Activated CD8-positive, alpha-beta memory T cell treated with anti-CD3 and anti-CD28 coated beads, Interleukin-2, amount 10 ng/mL, durations not matched to agents 7 days and 5 days (primary cell): ENCODE measurements around the gene BEGAIN. TPM values are rescaled to one million over a fixed set of nuclear protein-coding genes. Genes with fewer than 3 reads are reported as not detected.

ENCODE experiments used
- ATAC-seq: fragments of 150-1000 bp; cut with Tn5 transposase; one replicate; pipeline ENCODE4 v1.10.0; 2021; ENCODE audit warnings: moderate library complexity
- CTCF ChIA-PET: fragments of 350-600 bp; sonication (Branson Sonifier 250); formaldehyde crosslinking; loops from one replicate; lab custom pipeline; 2021; ENCODE audit warnings: antibody characterized with exemption; lab: Charles Lee
- DNase-seq: peaks from one replicate; pipeline ENCODE4 v3.0.0-alpha.2; 2020
- H3K27ac Mint-ChIP-seq: one replicate; pipeline ENCODE4 v1.8.0; 2021; ENCODE audit warnings: mild to moderate bottlenecking, mixed read lengths
- H3K27me3 Mint-ChIP-seq: one replicate; pipeline ENCODE4 v1.8.0; 2021; ENCODE audit warnings: mixed read lengths
- H3K36me3 Mint-ChIP-seq: one replicate; pipeline ENCODE4 v1.8.0; 2021; ENCODE audit warnings: mild to moderate bottlenecking, mixed read lengths
- H3K4me1 Mint-ChIP-seq: one replicate; pipeline ENCODE4 v1.8.0; 2021; ENCODE audit warnings: mixed read lengths
- H3K4me3 Mint-ChIP-seq: one replicate; pipeline ENCODE4 v1.8.0; 2021; ENCODE audit warnings: mild to moderate bottlenecking, moderate library complexity, mixed read lengths
- H3K9me3 Mint-ChIP-seq: one replicate; pipeline ENCODE4 v1.8.0; 2022; ENCODE audit warnings: low read depth, mixed read lengths
- total RNA-seq, 2 experiments: library from RNA; stranded (reverse); gene quantifications; one replicate each; pipeline ENCODE4 v1.2.3, GENCODE V29; 2021

Gene BEGAIN, protein sequence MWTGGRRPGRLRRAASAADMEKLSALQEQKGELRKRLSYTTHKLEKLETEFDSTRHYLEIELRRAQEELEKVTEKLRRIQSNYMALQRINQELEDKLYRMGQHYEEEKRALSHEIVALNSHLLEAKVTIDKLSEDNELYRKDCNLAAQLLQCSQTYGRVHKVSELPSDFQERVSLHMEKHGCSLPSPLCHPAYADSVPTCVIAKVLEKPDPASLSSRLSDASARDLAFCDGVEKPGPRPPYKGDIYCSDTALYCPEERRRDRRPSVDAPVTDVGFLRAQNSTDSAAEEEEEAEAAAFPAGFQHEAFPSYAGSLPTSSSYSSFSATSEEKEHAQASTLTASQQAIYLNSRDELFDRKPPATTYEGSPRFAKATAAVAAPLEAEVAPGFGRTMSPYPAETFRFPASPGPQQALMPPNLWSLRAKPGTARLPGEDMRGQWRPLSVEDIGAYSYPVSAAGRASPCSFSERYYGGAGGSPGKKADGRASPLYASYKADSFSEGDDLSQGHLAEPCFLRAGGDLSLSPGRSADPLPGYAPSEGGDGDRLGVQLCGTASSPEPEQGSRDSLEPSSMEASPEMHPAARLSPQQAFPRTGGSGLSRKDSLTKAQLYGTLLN
- total RNA-seq = 1 to 10 TPM; 1.4 to 1.8 TPM

DNA sequence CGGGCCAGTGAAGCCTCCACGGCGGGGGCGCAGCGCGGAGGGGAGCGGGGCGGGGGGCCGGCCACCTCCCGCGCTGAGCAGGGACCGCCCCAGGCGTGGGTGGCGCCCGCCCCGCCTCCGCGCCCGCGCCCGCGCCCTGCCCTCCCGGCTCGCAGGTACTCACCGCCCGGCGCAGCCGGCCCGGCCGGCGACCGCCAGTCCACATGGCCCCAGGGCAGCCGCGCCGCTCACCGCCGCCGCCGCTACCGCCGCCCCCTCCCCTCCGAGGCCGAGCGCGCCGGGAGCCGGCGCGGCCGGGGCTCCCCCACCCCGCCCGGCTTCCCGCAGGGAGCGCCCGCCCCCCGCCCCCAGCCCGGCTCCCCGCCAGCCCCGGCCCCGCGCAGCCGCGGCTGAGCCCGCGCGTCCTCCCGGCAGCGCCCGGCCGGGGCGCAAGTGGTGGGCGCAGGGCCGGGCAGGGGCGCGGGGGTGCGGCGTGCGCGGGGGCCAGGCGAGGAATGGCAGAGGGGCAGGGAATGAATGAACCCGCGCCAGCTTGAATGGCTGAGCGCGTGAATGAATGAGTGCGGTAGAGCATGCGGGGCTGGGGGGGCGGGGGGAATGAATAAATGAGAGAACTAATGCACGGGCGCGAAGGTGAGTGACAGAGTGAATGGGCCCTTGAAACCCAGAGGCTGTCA is at the start of gene BEGAIN:
BEGAIN (minus strand) TSS at position 332 of the 677 bp plus-strand sequence; CDS start at position 205, 127 bp downstream.
- Mint-ChIP-seq H3K4me3 (peak within 1 kb of the TSS; percentile 41), H3K27ac (no peak within 1 kb of the TSS), H3K9me3 (no peaks in the 10 kb centered on the region), H3K36me3 (no peaks in the 10 kb centered on the region), H3K27me3 (peaks cover 41% of the 10 kb centered on the region), H3K4me1 (peaks cover 2% of the 10 kb centered on the region)
- CTCF ChIA-PET = interaction anchor here (1.2 to 2.1 kb wide), 3 partner anchors 58 to 68 kb away, joined by 3 to 7 read pairs (median 5); no protein-coding TSS in a partner anchor
- ATAC-seq = peak; percentile 82
- DNase-seq = no peak

DNA sequence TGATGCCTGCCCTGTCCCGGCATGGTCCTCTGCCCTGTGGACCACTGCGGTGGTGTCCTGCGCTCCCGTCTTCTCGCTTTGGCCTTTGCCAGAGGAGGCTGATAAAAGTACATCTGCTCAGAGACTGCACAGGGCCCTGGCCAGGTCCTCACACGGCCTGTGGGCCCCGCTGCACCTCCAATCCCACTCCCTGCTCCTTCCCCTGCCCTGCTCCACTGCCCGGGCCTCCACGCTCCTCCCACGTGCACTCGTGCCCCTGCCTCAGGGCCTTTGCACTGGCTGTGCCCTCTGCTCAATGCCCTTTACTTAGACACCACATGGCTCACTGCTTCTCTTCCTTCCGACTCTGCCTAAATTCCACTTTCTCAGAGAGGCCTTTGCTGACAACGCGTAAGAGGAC is 49.3 kb upstream of the BEGAIN start:
- Mint-ChIP-seq H3K4me3 (no peak overlapping the region), H3K27ac (no peak overlapping the region), H3K36me3 (no peaks in the 10 kb centered on the region), H3K4me1 (peaks cover 29% of the 10 kb centered on the region), H3K27me3 (peaks cover 30% of the 10 kb centered on the region), H3K9me3 (no peaks in the 10 kb centered on the region)
- DNase-seq = no peak
- no peak for ATAC-seq
- CTCF ChIA-PET = interaction anchor here (5.8 kb wide), 1 partner anchor 9 kb away, joined by 33 read pairs; no protein-coding TSS in a partner anchor

DNA sequence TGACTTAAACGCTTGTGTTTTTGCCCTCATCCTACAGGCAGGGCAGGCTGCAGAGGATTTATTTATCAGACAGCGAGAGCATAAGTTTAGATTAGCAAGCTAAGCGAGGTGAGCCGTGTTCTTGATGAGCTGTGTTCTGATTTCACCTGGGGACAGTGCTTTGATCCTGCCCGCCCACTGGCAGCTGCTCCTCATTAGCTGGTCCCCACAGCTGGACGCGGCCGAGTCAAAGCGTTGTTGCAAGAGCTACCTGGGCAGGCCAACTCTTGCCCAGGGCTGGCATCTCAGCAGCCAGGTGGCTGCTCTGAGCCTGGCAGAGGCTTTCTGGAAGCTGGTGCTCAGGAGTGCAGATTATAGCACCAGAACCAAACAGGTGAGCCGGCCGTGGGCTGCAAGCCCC is 46.8 kb upstream of the BEGAIN start:
- no peak overlapping the region for H3K27ac Mint-ChIP-seq
- peaks cover 5% of the 10 kb centered on the region for H3K4me1 Mint-ChIP-seq
- peaks cover 34% of the 10 kb centered on the region for H3K27me3 Mint-ChIP-seq
- CTCF ChIA-PET = interaction anchor here (1.0 to 5.8 kb wide), 3 partner anchors 12 to 251 kb away, joined by 3 to 33 read pairs (median 5); no protein-coding TSS in a partner anchor
- no peak for DNase-seq
- H3K4me3 Mint-ChIP-seq = no peak overlapping the region
- no peaks in the 10 kb centered on the region for H3K9me3 Mint-ChIP-seq
- ATAC-seq = no peak
- H3K36me3 Mint-ChIP-seq = no peaks in the 10 kb centered on the region

DNA sequence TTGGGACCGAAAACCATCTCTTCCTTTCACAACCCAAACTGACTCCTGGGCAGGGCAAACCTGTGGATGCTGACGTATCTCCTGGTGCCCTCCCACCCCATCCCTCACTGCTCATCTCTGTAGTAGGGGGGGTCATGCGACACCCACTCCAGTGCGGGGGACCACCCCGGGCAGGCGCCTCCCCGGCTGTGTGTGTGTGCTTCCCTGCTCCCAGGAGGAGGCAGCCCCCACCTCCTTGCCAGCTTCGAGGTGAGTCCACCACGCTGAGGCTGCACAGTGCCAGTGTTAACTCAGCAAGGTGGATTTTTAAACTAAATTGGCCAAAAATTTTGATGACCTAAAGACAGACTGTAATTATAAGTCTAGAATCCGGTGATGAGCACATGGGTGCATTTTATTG is 46.2 kb upstream of the BEGAIN start:
- Mint-ChIP-seq H3K4me3 (no peak overlapping the region), H3K9me3 (no peaks in the 10 kb centered on the region), H3K36me3 (no peaks in the 10 kb centered on the region), H3K4me1 (no peaks in the 10 kb centered on the region), H3K27ac (no peak overlapping the region), H3K27me3 (peaks cover 36% of the 10 kb centered on the region)
- no peak for DNase-seq
- no peak for ATAC-seq
- CTCF ChIA-PET = interaction anchor here (0.5 to 5.8 kb wide), 4 partner anchors 12 to 533 kb away, joined by 3 to 33 read pairs (median 4); no protein-coding TSS in a partner anchor

DNA sequence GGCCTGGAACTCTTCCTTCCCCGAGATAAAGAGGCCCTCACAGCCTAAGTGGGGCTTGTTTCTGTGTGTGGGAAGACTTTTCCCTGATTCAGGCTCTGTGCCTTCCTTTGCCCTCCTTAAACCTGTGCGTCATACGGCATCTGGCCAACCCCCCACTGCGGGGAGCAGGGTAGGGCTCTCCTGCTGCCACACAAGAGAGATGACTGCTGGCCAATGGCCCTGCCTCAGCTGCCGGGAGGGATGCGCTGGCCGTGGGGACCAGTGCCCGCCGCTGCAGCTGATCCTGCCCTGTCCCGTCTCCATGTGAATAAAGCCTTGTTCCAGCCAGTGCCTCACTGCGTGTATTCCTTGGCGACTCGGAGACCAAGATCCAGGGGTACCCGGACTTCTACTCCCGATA is 42.5 kb upstream of the BEGAIN start:
- Mint-ChIP-seq H3K9me3 (no peaks in the 10 kb centered on the region), H3K4me1 (peaks cover 3% of the 10 kb centered on the region), H3K27ac (no peak overlapping the region), H3K36me3 (no peaks in the 10 kb centered on the region), H3K4me3 (no peak overlapping the region), H3K27me3 (peaks cover 45% of the 10 kb centered on the region)
- ATAC-seq (no peak), DNase-seq (no peak)
- CTCF ChIA-PET = interaction anchor here (1.2 kb wide), 1 partner anchor 23 kb away, joined by 3 read pairs; no protein-coding TSS in a partner anchor

DNA sequence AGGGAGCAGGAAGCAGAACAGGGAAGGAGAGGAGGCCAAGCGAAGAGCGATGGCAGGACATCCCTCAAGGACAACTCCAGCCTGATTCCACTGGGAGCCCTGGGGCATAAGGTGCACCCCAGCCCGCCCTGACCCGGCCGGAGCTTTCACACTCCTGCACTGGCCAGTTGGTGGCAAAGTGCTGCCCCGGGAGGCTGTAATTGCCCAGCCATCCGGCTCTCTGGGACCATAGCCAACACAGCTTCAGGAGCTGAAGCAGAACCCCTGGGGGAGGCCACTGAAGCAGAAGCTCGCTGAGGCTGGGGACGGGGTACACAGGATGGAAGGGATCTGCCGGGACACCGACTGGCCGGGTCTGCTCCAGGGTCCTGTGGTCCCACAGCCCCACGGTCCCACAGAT is 41.9 kb upstream of the BEGAIN start:
- no peak for ATAC-seq
- H3K36me3 Mint-ChIP-seq = no peaks in the 10 kb centered on the region
- no peaks in the 10 kb centered on the region for H3K9me3 Mint-ChIP-seq
- CTCF ChIA-PET = no interaction called here
- H3K27me3 Mint-ChIP-seq = peaks cover 49% of the 10 kb centered on the region
- H3K4me3 Mint-ChIP-seq = no peak overlapping the region
- no peak overlapping the region for H3K27ac Mint-ChIP-seq
- peaks cover 7% of the 10 kb centered on the region for H3K4me1 Mint-ChIP-seq
- DNase-seq = no peak

DNA sequence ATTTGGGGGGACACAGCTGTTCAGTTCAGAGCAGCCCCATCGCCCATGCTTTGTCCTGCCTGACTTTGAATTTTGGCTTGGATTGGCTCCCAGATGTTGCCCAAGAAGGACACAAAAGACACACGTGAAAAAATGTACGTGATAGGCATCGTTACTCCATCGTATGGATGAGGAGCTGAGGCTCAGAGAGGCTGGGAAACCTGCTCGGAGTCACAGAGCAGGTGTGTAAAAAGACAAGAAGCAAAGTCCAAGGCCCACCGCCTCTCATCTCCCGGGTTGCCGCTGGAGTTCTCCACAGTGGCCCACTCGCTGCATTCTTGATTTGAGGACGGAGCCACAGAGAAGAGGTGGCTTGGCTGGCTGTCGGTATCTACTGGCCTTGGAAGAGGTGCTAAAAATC is 41.0 kb upstream of the BEGAIN start:
- Mint-ChIP-seq H3K27me3 (peaks cover 47% of the 10 kb centered on the region), H3K9me3 (no peaks in the 10 kb centered on the region), H3K27ac (no peak overlapping the region), H3K4me3 (no peak overlapping the region), H3K4me1 (peaks cover 7% of the 10 kb centered on the region), H3K36me3 (no peaks in the 10 kb centered on the region)
- CTCF ChIA-PET = no interaction called here
- ATAC-seq = no peak
- DNase-seq = no peak

DNA sequence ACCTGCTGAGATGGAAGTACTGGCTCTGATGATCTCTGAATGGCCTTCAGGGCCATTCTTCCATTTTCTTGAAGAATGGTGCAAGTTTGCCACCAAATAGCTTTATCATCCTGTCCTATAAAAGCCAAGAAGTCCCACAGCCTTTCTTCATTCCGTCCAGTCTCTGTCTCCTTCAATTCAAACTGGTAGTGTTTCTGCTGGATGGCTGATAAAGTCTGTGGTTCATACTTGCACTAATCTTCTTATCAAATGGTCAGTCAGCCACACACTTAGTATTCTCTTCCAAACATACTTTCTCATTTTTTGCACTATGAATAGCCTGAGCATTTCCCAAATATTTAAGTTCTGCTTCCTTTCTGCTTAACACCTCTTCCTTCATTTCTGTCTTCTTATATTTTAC is 39.4 kb upstream of the BEGAIN start:
- H3K4me3 Mint-ChIP-seq = no peak overlapping the region
- H3K27ac Mint-ChIP-seq = no peak overlapping the region
- H3K36me3 Mint-ChIP-seq = no peaks in the 10 kb centered on the region
- no peak for DNase-seq
- CTCF ChIA-PET = interaction anchor here (0.9 to 2.7 kb wide), 4 partner anchors 9 to 26 kb away, joined by 3 to 11 read pairs (median 5); no protein-coding TSS in a partner anchor
- no peak for ATAC-seq
- peaks cover 45% of the 10 kb centered on the region for H3K27me3 Mint-ChIP-seq
- peaks cover 7% of the 10 kb centered on the region for H3K4me1 Mint-ChIP-seq
- no peaks in the 10 kb centered on the region for H3K9me3 Mint-ChIP-seq

DNA sequence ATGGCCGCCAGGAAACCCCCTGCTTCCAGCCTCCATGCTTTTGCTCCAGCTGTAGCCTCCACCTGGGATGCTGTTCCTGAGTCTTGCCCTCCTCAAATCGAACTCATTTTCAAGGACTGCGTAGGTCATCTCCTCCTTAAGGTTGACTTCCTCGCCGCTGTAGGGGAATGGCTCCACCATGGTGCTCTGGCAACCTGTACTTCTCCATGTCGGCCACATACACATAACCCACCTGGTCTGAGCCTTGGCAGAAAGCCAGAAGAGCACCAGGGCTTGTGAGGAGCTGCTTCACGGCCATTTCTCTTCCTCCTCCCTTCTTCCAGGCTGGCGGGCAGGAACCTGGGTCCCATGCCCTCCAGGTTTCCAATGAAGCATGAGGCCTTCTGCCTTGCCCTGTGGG is 36.7 kb upstream of the BEGAIN start:
- Mint-ChIP-seq H3K4me3 (no peak overlapping the region), H3K27me3 (peaks cover 48% of the 10 kb centered on the region), H3K36me3 (no peaks in the 10 kb centered on the region), H3K9me3 (no peaks in the 10 kb centered on the region), H3K27ac (no peak overlapping the region), H3K4me1 (peaks cover 7% of the 10 kb centered on the region)
- ATAC-seq = no peak
- CTCF ChIA-PET = interaction anchor here (1.4 kb wide), 1 partner anchor 21 kb away, joined by 4 read pairs; no protein-coding TSS in a partner anchor
- no peak for DNase-seq

DNA sequence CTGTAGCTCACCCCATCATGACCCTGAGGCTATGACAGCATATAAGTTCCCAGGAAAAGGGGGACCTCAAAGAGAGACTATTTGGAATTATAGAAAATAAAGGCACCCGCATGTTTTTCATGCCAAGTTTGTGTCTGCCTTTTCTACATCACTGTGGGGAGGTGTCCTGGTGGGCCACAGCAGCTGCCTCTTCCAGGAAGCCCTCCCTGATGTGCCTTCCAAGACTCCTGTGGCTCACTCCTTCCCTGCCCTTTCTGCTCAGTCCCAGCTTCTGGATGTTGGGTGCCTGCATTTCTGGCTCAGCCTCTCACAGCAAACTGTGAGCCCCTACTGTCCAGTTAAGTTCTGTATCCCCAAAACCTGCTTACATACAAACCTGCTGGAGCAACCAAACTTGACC is 36.3 kb upstream of the BEGAIN start:
- CTCF ChIA-PET = interaction anchor here (1.4 kb wide), 1 partner anchor 22 kb away, joined by 4 read pairs; no protein-coding TSS in a partner anchor
- no peak for DNase-seq
- Mint-ChIP-seq H3K36me3 (no peaks in the 10 kb centered on the region), H3K4me3 (no peak overlapping the region), H3K9me3 (no peaks in the 10 kb centered on the region), H3K27ac (no peak overlapping the region), H3K4me1 (peaks cover 7% of the 10 kb centered on the region), H3K27me3 (peaks cover 52% of the 10 kb centered on the region)
- ATAC-seq = no peak

DNA sequence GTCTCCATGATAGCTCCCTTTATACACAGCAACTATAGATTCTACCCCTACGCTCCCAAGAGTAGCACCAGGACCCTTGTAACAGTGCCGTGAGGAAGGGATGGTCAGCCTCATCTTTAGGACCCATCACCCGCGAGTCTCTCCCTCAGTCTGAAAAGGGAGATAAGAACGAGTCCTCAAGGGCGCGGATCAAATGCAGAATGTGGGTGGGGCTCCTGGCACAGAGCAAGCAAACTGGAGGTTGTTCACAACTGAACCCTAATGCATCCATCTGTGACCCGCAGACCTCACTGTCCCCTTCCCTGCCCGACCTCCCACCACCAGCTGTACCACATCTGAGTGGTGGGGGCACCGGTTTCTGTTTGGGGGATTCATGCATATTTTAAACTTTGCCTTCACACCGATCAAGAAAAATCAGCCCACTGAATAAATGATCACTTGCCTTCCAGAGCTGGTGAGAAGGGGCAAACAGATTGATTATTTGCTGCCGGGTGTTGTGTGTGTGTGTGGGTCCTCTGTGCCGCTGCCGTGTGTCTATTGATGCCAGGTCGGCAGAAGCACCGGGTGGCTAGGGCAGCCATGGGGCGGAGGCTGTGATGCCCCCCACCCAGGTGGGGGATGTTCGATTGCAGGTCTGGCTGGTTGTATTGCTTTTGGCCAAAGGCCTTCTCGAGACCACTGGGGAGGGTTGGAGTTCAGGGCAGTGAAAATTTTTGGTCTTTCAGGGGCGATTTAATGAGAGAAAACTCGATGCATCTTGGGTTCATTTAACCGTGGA is 35.7 kb upstream of the BEGAIN start:
- H3K4me1 Mint-ChIP-seq = peaks cover 11% of the 10 kb centered on the region
- no peak overlapping the region for H3K27ac Mint-ChIP-seq

DNA sequence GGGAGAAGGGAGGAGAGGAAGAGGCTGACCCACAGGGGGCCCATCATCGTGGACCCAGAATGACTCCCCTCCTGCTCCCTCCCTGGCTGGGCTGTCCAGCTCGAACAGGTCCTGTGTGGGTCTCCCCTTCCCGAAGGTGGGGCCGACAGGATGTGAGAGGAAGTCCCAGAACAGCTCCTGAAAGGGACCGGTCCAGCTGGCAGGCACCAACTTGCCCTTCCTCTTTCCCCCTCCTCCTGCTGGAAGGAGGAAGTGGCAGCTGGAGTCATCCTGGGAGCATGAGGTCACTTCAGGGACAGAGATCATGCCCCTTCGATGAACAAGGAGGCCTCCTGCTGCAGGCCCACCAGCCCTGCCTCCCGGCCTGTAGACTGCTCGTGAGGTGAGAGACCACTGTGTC is 35.0 kb upstream of the BEGAIN start:
- H3K36me3 Mint-ChIP-seq = no peaks in the 10 kb centered on the region
- DNase-seq (no peak), ATAC-seq (no peak)
- no peak overlapping the region for H3K4me3 Mint-ChIP-seq
- H3K27me3 Mint-ChIP-seq = peaks cover 49% of the 10 kb centered on the region
- H3K27ac Mint-ChIP-seq = no peak overlapping the region
- H3K9me3 Mint-ChIP-seq = no peaks in the 10 kb centered on the region
- peaks cover 14% of the 10 kb centered on the region for H3K4me1 Mint-ChIP-seq
- CTCF ChIA-PET = interaction anchor here (0.9 kb wide), 1 partner anchor 24 kb away, joined by 3 read pairs; no protein-coding TSS in a partner anchor

More for the DNA sequence above, 35.7 kb upstream of the BEGAIN start:
- CTCF ChIA-PET = interaction anchor here (0.9 kb wide), 1 partner anchor 23 kb away, joined by 3 read pairs; no protein-coding TSS in a partner anchor
- Mint-ChIP-seq H3K9me3 (no peaks in the 10 kb centered on the region), H3K36me3 (no peaks in the 10 kb centered on the region), H3K27me3 (peaks cover 52% of the 10 kb centered on the region), H3K4me3 (no peak overlapping the region)
- DNase-seq (no peak), ATAC-seq (no peak)
